ENCODE data around the gene NEMF.
"Not testable (repeated sequence)": the region's sequence is repeated elsewhere in the genome, so short reads cannot be mapped to it uniquely, and the experiment has no call there.

Gene NEMF

DNA sequence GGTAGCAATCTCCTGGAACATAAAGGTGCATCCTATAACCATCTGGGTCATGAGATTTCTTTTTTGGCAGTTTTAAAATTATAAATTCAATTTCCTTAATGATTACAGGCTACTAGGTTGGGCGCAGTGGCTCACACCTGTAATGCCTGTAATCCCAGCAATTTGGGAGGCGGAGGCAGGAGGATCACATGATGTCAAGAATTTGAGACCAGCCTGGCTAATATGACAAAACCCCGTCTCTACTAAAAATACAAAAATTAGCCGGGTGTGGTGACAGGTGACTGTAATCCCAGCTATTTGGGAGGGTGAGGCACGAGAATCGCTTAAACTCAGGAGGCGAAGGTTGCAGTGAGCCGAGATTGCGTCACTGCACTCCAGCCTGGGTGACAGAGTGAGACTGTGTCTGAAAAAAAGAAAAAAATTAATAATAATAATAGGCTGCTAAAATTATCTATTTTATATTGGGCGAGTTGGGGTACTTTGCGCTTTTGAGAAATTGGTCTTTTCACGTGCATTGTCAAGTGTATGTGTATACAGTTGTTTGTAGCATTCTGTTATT lies 23.1 kb upstream of the NEMF start:
- DNase-seq, result no peak

DNA sequence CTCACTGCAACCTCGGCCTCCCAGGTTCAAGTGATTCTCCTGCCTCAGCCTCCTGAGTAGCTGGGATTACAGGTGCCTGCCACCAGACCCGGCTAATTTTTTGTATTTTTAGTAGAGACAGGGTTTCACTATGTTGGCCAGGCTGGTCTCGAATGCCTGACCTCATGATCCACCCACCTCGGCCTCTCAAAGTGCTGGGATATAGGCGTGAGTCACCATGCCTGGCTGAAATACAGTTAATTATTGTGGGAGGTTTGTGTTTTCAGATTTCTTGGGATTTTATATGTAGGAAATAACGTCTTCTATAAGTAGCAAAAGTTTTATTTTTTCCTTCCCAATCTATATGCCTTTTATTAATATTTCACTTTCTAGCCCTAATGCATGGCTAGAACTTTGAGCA lies 21.0 kb upstream of the NEMF start:
- not testable (repeated sequence) for DNase-seq

DNA sequence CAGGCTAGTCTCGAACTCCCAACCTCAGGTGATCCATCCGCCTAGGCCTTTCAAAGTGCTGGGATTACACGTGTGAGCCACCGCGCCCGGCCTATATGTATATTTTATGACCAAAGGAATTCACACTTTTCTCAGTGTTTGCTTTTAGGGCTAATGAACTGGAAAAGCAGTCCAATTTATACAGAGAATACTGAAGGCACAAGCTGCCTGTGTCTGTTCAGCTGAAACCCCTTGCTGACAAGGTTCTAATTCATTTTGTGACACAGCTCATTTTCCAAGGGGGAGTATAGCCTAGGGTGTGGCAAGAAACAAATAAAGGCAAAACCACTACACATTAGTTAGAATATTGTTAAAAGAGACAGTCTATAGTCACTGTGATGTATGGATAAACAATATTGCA lies 18.3 kb upstream of the NEMF start:
- DNase-seq, result no peak

DNA sequence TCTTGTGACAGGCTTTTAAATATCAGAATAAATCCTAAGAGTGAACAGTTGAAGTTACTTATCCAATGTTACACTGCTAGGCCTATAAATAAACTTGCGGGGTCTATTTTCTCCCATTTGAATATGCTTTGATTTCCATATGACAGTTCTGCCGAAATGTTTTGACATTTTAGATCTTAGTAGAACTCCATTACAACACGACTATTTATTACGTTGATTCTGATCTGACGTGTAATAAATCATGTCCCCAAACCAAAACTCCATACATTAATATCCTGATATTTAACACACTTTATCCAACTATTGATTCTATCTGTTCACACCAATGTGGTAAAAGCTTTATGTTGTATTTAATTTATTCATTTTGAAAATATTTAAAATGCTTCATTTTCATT lies 16.1 kb upstream of the NEMF start:
- no peak for DNase-seq

DNA sequence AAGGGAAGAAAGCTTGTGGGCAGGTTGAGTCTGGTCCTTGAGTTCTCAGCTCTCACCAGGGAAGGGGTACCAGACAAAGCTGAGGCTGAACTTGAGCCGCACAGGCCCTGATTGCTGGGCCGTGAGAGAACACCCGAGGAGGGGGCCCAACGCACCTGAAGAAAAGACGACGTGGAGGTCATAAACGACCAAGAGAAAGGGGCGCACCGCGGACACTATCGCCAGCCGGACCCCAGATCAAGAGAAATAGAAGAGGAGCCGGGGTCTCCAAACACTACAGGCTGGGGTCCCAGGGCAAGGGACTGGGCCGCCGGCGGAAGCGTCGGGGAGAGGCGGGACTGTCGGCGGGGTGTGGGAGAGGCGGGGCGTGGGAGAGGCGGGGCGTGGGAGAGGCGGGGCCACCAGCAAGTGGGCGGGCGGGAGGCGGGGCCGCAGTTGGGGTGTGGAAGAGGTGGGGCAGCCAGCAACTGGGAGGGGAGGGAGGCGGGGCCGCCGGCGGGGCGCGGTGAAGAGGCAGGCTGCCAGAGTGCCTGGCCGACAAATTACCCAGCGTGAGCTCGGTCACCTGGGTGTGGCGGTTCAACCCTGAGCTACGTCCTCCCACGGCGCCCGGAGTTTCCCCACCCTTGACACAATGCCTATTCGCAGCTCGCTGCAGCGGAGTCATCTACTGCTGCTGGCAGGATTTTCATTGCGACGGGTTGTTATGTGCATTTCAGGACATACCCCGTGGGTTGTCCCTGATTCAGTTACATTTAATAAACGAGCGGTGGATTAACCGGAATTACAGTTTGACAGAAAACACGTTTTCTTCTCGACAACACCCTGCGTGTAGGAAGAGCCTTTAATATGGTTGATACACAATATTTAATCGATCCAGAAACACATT lies 15.5 kb upstream of the NEMF start:
- peak; percentile 36 for DNase-seq

DNA sequence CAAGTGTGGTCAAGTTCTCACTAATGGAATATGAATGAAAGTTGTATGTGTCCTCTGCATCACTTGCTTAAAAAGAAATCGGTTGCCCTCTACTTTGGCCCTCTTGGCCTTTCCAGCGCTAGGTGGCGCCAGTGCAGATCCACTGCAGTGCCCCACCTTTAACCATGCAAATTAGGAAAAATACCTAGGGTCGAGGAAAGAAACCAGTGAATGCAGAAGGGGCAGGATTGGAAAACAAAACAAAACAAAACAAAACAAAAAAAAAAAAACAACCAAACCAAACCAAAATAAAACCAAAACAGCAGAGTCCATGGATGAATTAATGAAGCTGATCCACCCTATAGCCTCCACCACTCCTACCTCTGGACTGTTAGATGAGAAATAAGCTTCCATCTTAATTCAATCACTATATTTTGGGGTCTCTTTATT lies 12.9 kb upstream of the NEMF start:
- DNase-seq, result no peak

DNA sequence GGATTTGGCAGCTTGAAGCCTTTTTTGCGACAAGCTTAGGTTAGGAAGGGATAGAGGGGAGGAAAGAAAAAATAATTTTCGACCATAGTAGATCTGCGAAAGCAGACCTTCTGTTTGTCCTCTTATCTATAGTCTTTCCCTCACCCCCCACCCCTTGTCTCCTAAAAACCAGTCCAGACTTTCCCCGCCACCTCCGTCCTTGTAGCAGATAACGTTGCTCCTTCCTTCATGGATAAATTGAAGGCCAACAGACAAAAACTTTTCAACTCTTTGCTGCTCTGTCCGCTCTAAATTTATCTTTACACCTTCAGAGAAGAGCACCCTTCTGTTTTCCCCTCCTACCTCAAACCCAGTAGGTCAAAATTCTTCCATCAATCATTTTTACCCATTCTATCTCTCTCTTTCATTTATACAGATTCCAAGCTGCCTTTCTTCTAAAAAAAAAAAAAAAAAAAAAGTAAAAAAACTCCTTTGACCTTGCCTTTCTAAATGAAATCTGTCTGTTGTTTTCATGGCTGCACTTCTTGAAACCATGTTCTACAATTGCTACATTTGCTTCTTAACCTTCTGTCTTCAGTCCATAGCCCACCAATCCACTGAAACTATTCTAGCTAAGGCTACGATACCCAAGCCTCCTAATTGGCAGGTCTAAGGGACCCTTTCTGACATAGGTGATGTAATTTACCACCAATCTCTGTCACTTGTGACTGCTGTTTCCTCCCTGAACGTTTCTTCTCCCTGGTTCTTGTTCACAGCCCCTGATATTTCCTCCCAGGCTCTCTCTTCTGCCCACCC lies 11.1 kb upstream of the NEMF start:
- DNase-seq, result no peak

DNA sequence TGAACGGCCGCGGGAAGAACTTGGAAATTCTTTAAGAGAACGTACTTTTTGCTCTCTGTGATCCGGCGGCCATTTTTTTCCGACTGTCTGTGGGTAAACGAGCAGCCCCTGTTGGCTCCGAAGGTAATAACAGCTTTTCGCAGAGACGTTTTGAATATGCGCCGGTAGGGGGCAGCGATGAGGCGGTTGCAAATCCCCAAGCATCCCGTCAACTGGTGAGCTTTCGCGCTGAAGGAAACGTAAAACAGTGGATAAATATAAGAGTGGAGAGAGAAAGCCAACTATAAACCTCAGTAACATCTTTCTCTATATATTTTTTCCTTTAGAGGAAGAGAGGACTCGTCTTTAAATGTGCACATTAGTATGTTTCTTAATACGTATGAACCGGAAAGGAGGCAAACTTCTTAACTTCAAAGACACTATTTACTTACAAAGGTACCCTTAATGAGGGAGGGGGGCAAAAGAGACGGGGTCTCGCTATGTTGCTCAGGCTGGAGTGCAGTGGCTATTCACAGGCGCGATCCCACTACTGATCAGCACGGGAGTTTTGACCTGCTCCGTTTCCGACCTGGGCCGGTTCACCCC lies 9.6 kb upstream of the NEMF start:
- DNase-seq, result no peak

DNA sequence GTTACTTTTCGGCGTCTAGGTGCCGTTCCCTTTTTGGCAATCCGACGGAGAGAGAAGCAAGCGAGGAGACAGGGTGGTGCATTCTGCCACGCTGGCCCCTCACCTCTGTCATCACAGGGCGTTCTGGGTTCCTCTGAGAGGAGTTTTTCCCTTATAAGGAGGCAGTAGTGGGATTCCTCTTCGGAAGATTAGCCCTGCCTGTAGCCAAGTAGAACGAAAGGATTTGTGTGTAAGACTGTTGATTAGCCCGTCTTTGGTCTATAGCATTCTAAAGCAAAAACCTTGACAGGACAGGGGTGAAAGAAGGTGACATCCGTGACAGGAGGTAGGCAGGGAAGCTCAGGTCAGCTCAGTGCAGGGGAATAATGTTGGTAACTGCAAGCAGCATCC lies 9.1 kb upstream of the NEMF start:
- no peak for DNase-seq

DNA sequence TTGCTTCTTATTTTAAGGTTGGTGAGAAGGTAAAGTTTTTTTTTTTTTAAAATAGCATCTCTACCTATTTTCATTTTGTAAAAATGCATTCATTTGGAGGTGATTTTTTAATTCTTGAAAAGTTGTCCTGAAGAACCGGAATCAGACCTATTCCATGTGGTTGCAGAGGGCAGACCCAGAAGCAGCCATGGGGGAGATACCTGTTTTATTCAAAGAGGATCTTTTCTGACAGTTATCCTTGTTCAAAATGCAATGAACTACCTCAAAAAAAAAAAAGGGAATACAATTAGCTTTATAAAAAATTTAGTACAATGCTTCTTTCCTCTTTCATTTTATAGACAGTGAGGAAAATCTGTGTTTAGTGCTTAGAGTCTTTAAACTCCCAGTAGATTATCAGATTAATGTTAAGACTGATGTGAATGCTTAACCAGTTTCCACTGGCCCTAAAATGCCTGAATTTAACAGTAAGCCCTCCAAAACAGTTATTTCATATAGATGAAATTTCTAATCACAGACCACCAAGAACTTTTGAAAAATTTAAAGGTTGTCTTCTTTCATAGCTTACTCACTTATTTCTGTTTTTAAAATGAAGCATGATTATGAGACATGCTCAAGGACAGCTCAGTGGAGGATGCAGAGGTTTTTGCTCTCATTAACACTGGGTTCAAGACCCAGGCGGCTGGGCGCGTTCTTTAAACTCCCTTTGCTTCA lies 8.6 kb upstream of the NEMF start:
- DNase-seq, result no peak

DNA sequence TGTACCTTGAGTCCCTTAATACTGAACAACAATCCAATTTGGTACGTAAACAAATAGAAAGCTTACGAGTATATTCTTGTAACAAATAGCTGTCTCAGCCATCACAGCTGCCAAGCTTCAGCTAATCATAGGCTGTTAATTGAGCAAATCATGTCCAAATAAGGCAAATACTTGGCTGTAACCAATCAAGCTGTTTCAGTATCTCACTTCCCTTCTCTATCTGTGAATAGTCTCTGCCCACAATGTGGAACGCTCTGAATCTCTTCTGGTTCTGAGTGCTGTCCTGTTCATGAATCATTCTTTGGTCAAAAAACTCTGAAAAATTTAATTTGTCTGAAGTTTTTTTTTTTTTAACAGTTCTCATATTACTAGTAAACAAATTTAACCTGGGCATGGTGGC lies 5.8 kb upstream of the NEMF start:
- DNase-seq, result no peak

DNA sequence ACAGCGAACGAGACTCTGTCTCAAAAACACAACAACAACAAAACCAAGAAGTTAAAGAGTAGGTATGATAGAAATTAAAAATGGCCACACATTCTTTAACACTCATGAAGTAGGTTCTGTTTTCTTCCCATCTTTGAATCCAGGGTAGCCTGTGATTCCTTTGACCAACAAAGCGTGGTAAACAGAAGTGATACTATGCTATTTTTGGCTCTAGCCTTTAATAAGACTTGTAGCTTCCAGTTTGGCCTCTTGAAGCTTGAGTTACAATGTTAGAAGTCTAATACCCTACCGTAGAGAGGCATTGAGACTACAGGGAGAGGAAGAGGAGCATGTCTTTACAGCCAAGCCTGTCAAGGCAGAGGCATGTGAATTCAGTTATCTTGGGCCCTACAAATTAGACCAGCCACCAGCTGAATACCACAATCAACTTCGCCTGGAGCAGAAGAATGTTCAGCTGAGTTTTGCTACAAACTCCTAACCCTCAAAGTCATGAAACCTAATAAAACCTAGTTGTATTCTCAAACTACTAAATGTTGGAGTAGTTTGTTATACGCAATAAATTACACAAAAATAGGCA lies 4.9 kb upstream of the NEMF start:
- DNase-seq, result no peak

DNA sequence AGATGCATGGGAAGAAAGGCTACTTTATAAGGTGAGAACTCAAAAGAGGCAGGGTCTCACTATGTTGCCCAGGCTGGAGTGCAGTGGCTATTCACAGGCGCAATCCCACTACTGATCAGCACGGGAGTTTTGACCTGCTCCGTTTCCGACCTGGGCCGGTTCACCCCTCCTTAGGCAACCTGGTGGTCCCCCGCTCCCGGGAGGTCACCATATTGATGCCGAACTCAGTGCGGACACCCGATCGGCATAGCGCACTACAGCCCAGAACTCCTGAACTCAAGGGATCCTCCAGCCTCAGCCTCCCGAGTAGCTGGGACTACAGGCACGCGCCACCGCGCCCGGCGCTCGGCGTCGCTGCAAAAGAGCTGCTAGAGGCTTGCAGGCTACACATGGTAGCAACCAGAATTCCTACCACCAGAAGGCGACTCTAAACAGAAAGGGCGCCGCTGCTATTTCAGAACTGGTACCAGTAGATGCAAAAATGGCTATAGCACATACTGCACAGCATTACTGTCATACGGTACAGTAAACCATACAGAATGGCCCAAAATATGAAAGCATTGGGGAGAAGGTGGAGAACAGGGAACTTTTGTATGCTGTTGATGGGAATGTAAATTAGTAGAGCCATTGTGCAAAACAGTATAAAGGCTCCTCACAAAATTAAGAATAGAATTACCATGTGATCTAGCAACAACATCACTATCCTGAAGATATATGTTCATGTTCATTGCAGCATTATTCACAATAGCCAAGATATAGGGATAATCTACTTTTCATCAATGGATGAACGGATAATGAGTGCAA lies 1.2 kb upstream of the NEMF start:
- DNase-seq, result no peak

DNA sequence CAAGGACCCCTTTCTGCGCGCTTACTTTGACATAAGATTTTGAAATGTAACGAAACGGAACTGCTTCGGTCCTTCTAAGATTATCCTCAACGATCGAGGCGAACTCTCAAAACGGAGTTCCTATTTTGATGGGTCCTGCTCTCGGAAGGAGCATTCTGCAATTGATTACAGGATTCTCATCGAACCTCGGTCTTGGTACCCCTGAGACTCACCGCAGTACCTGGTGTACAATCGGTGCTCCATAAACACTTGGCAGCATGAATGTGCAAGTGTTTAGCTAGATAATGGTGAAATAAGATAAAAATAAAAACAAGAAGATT lies 530 bp upstream of the NEMF start:
- DNase-seq, result no peak

DNA sequence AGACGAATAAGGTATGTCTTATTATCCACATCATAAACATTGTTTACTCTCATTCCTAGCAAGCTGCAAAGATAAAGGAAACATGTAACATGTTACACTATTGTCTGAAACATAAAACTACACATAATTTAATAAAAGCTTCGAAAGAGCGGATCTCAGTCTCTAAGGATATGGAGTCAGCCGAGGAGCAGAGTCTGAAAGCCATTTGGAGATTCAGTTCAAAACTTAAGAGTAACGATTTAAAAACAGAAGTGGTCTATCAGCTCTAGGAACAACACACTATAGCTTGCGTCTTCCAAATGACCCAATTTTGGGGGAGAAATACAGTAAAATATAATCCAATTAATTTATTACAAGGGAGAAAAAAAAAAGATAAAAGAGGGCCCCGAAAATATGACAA lies 775 bp downstream of the NEMF start:
- DNase-seq, result no peak

DNA sequence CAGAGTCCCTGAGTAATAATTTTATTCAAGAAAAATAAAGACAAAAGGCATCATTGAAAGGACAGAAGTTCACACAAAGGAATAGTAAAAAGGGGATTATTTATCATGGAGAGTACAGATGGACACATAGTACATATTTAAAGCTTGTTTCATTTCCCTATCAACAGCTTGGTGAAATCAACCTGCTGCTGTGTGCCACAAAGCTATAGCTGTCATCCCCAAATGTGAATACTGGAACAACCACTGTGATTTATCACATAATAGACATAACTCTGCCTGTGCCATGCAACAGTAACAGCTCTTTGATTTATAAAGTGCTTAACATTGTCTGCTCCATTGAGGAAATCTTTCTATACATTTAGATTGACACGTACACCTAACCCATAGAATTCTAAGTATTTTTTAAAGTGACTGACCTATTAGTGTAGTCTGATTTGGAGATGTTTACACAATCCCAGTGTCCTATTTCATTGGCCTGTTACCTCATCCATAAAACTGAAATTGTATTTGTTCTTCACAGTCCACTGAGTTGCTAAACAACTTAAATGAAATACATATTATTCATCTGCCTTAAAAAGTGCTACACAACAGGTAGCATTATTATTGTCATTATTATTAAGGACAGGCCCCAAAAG lies 3.3 kb downstream of the NEMF start:
- no peak for DNase-seq

DNA sequence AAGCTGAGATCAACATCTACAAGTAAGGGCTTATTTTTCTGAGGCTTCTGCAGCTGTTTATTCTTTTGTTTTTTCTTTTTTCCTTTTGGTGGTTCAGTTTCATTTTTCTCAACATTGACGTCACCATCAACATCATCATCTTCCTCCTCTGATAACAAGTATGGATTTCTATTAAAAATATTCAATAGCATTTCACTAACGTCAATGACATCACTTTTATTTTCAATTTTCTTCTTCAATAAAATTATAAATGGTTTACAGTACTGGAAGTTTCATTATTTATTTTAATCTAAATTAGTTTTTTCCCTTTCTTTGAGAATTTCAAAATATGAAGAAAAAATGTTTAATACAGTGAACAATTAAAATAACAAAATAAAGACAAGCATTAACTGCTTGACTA lies 23.9 kb downstream of the NEMF start:
- no peak for DNase-seq

DNA sequence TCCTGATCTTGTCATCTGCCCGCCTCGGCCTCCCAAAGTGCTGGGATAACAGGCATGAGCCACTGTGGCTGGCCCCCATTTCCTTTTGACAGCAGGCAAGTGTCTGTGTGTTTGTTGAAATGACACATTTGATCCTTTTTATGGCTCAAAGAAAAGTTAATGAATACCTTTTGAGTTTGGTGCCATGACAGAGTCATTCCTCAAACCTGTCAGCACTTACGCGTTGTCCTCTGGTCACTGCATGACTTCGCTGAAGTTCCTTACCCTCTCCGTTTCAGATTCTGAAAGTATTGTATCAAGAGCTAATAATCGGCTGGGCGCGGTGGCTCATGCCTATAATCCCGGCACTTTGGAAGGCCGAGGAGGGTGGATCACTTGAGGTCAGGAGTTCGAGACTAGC lies 32.4 kb downstream of the NEMF start:
- no peak for DNase-seq

DNA sequence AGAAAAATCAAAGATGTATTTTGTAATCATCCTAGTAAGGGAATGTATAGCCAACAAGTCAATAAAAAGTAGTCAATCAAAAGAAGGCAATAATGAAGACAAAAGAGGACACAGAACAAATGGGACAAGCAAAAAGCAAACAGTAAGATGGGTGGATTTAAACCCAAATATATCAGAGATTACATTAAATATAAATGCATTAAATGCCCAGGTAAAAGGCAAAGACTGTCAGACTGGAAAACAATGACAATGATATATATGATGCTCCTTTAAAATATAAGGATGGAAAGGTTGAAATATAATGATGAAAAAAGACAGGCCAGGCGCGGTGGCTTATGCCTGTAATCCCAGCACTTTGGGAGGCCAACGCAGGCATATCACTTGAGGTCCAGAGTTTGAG lies 35.7 kb downstream of the NEMF start:
- DNase-seq, result no peak

DNA sequence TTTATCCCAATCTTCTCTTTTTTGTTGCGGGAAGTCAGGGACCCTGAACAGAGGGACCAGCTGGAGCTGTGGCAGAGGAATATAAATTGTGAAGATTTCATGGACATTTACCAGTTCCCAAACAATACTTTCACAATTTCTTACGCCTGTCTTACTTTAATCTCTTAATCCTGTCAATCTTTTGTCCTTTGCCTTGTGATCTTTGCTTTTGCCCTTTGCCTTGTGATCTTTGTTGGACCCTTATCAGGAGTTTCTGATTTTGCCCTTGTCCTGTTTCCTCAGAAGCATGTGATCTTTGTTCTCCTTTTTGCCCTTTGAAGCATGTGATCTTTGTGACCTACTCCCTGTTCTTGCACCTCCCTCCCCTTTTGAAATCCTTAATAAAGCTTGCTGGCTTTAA lies 36.5 kb downstream of the NEMF start:
- DNase-seq, result not testable (repeated sequence)

DNA sequence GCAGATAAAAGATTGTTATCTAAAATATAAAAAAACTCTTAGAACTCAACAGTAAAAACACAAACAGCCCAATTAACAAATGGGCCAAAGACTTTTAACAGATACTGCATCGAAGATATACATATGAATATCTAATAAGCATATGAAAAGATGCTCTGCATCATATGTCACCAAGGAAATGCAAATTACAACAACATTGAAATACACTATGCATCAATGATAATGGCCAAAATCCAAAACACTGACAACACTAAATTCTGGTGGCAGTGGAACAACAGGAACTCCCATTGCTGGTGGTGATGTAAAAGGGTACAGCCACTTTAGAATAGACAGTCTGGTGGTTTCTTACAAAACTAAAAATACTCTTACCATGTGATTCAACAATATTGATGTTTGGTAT lies 43.8 kb downstream of the NEMF start:
- DNase-seq, result no peak

Measured in cortex of kidney (tissue), 1 donor.